SH-SY5Y (cell line): ENCODE results near the gene BEND3.

Experiments
- GATA2 ChIP-seq: IDR thresholded peaks from 2 replicates; pipeline ENCODE4 v1.6.1; 2011; ENCODE audit warnings: mild to moderate bottlenecking, low read depth, low read length
- GATA3 ChIP-seq: IDR thresholded peaks from 2 replicates; pipeline ENCODE4 v1.6.1; 2011; ENCODE audit warnings: low read depth, mild to moderate bottlenecking, low read length, moderate library complexity

Gene BEND3

DNA sequence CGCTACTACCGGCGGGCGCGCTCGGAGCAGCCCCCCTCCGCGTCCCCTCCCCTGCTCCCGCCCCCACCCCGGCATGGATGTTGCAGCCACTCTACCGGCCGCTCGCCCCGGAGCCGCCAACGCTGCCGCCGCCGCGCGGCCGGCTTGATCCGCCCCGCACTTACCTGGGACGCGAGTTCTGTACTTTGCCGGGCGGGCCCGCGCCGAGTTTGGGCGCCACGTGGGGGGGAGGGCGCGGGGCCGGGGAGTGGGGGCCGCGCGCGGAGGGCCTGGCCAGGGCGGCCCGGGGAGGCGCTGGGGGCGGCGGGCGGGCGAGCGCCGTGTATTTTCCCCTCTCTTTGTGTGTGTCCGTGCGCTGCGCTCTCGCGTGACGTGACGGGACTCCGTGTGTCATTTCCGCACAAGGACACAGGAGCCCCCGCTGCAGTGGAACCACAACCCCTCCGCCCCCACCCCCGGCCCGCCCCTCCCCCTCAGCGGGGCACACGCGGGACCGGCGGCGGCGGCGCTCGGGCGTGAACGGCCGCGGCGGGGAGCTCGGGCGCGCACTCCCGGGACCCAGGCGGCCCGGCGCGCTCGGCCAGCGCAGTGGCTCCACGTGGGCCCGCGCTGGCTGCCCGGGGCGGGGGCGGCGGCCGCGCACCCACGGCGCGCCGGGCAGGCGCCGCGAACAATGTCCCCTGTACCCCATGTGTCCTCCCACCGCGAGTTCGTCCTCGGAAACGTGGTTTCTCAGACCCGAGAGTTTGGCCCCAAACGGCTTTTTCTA is at the start of gene BEND3:
Gene BEND3, minus strand, starts transcription at position 590 of the 769 bp plus-strand sequence. CDS start 16,230 bp downstream, outside the sequence.
- TF ChIP-seq GATA3 = no peak

GRCh38 chr6:107161521-107161920 is 46.2 kb upstream of the BEND3 start:
- TF ChIP-seq GATA2 (no peak), GATA3 (no peak)

GRCh38 chr6:107156617-107157016 is 41.3 kb upstream of the BEND3 start:
- no peak for TF ChIP-seq GATA3
- no peak for TF ChIP-seq GATA2

GRCh38 chr6:107154801-107155160 is 39.5 kb upstream of the BEND3 start:
- TF ChIP-seq GATA2 (no peak), GATA3 (no peak)

GRCh38 chr6:107154131-107154800 is 39.0 kb upstream of the BEND3 start:
- no peak for TF ChIP-seq GATA2
- TF ChIP-seq GATA3 = no peak

DNA sequence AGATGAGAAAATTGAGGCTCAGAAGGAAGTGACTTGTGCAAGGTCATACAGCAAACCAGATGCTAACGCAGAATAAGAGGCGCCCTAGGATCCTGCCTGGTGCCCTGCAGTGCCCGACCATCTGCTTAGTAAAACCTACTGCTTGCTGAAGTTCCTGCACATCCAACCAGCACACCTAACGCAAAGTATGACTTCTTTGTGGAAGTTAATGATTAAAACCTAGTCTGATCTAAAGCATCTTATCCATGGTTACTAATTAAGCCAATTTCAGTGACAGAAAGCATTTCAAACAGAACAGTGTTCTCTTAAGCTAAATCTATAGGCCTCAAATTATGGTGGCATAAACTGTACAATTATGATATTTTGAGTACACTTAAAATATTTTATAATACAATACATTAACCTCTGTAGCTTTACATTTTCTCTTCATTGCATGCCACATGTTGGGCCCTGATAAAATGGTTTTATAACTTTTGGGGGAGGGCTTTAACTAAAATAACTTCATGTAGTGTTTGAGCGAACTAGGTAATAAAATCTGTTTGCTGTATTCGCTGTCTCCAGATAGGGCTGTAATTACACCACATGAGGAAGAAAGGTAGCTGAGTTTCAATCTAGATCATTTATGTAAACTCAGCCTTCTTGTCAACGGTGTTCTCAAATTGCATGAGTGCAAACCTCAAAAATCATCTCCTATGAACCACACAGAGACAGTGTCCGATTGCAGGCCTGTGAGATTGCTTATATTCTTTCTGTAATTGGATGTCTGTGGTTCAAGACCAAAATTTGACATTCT is 37.5 kb upstream of the BEND3 start:
- TF ChIP-seq GATA3 (no peak), GATA2 (no peak)

DNA sequence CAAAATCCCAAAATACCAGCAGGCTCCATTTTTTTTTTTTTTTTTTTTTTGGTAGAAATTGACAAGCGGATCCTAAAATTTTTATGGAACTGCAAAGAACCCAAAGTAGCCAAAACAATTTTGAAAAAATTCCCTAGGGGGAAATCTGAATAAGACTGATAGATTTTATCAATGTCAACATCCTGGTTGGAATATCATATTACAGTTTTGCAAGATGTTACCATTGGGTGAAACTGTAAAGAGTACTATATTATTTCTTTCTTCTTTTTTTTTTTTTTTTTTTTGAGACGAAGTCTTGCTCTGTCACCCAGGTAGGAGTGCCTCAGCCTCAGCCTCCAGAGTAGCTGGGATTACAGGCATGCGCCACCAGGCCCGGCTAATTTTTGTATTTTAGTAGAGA is 29.4 kb upstream of the BEND3 start:
- TF ChIP-seq GATA3 = no peak
- no peak for TF ChIP-seq GATA2

GRCh38 chr6:107144014-107144413 is 28.7 kb upstream of the BEND3 start:
- TF ChIP-seq GATA2 (no peak), GATA3 (no peak)

GRCh38 chr6:107140581-107140980 is 25.3 kb upstream of the BEND3 start:
- TF ChIP-seq GATA3 (no peak), GATA2 (no peak)

DNA sequence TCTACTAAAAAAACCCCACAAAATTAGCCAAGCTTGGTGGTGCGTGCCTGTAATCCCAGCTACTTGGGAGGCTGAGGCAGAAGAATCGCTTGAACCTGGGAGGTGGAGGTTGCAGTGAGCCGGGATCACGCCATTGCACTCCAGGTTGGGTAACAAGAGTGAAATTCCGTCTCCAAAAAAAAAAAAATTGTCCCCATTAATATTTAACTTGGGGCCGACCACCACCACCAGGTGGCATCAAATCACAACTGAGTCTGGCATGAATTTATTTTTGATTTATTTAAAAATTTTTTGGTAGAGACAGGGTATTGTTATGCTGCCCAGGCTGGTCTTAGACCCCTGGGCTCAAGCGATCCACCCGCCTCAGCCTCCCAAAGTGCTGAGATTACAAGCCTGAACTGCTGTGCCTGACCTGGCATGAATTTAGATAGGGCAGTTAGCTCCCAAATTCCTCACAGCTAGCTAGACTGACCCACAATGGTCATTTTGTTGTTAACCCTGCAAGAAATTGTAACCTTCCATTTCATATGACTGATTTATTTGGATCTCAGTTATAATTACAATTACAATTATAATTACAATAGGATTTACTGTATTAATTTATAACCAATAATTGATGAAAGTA is 17.1 kb upstream of the BEND3 start:
- TF ChIP-seq GATA2 (no peak), GATA3 (no peak)

GRCh38 chr6:107129370-107129925 is 14.1 kb upstream of the BEND3 start:
- no peak for TF ChIP-seq GATA3
- no peak for TF ChIP-seq GATA2

GRCh38 chr6:107128577-107128976 is 13.3 kb upstream of the BEND3 start:
- no peak for TF ChIP-seq GATA3
- no peak for TF ChIP-seq GATA2

DNA sequence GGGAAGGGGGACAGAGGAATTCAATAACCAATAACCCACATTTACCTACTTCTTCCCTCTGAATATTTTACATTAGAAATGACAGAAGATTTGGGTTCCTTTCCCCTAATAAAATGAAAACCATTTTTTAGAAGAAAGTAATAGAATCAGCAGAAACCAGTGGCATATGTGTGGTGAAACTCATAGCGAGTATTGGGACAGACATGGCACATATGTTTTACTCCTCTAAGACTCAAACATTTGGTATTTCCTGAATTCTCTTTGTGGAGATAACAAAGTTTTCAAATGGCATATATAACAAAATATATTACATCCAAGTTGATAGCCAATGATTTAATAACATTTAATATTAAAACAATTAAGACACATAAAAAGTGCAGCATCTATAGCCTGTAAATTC is 12.9 kb upstream of the BEND3 start:
- TF ChIP-seq GATA2 = no peak
- no peak for TF ChIP-seq GATA3

DNA sequence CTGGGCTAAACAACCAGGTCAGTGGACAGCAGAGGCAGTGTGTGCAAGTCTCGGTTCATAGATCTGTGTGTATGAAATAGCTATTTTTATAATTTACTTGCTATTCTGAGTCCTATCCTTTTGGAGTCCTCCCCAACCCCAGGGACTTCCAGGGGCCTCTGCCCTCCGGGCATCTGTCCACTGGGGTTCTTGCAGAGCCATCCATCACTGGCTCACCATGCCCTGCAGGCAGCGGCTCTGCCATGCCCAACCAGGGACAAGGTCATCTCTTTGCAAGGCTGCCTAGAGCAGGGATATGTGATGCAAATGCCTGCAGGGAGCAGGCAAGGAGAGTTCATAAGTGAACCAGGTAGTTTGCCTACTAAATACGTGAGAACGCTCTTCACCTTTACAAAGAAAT is 10.5 kb upstream of the BEND3 start:
- no peak for TF ChIP-seq GATA3
- TF ChIP-seq GATA2 = no peak

GRCh38 chr6:107124934-107125348 is 9.6 kb upstream of the BEND3 start:
- TF ChIP-seq GATA2 = no peak
- TF ChIP-seq GATA3 = no peak
